Neural cell (in vitro differentiated cells): ENCODE measurements around the gene LBR. TPM values are rescaled to one million over a fixed set of nuclear protein-coding genes. Genes with fewer than 3 reads are reported as not detected.

Experiments
- H2AFZ ChIP-seq: fragments of 200-600, 300-800 bp; sonication (generic), shearing (Covaris generic); 2 replicates; pipeline ENCODE4 v1.6.0; 2014; ENCODE audit warnings: low read depth, mild to moderate bottlenecking, antibody characterized with exemption, low read length, moderate library complexity
- H3F3A ChIP-seq: fragments of 200-600 bp; shearing (Covaris generic); 2 replicates; pipeline ENCODE4 v1.6.1; 2016; ENCODE audit warnings: mild to moderate bottlenecking, moderate library complexity, mixed read lengths, antibody characterized with exemption, low read length; ENCODE audit not compliant: insufficient read depth, poor library complexity, severe bottlenecking
- H3K27ac ChIP-seq: fragments of 200-600, 300-800 bp; sonication (generic), shearing (Covaris generic); 2 replicates; pipeline ENCODE4 v1.5.1; 2014; ENCODE audit warnings: mild to moderate bottlenecking, low read length, moderate library complexity
- H3K27me3 ChIP-seq: fragments of 300-800, 200-600 bp; sonication (generic), shearing (Covaris generic); 2 replicates; pipeline ENCODE4 v1.6.0; 2014; ENCODE audit warnings: mild to moderate bottlenecking, low read depth, low read length, moderate library complexity; ENCODE audit not compliant: insufficient read depth
- H3K36me3 ChIP-seq: fragments of 300-800, 200-600 bp; sonication (generic), shearing (Covaris generic); 2 replicates; pipeline ENCODE4 v1.5.1; 2014; ENCODE audit warnings: mild to moderate bottlenecking, antibody characterized with exemption, low read length, moderate library complexity; ENCODE audit not compliant: insufficient read depth
- H3K4me2 ChIP-seq: fragments of 300-800, 200-600 bp; sonication (generic), shearing (Covaris generic); 2 replicates; pipeline ENCODE4 v1.6.0; 2014; ENCODE audit warnings: mild to moderate bottlenecking, low read length
- H3K4me3 ChIP-seq: fragments of 300-800, 200-600 bp; sonication (generic), shearing (Covaris generic); 2 replicates; pipeline ENCODE4 v1.5.1; 2014; ENCODE audit warnings: mild to moderate bottlenecking, low read length, moderate library complexity
- H3K79me2 ChIP-seq: fragments of 200-600 bp; shearing (Covaris generic); replicated peaks from 2 replicates; pipeline ENCODE4 v1.6.0; 2014; ENCODE audit warnings: mild to moderate bottlenecking, low read length, moderate library complexity; ENCODE audit not compliant: insufficient read depth
- H3K9ac ChIP-seq: fragments of 300-800, 200-600 bp; sonication (generic), shearing (Covaris generic); 2 replicates; pipeline ENCODE4 v1.6.1; 2016; ENCODE audit warnings: mild to moderate bottlenecking, low read length, mixed read lengths
- H3K9me2 ChIP-seq: fragments of 200-600 bp; shearing (Covaris generic); 2 replicates; pipeline ENCODE4 v1.6.1; 2016; ENCODE audit warnings: mild to moderate bottlenecking, low read length, mixed read lengths; ENCODE audit not compliant: insufficient read depth
- H3K9me3 ChIP-seq: fragments of 200-600, 300-800 bp; sonication (generic), shearing (Covaris generic); 2 replicates; pipeline ENCODE4 v1.6.1; 2016; ENCODE audit warnings: mild to moderate bottlenecking, mixed run types, low read length, moderate library complexity, mixed read lengths
- H4K20me1 ChIP-seq: fragments of 200-600 bp; shearing (Covaris generic); 2 replicates; pipeline ENCODE4 v1.6.1; 2016; ENCODE audit warnings: mild to moderate bottlenecking, mixed run types; ENCODE audit not compliant: insufficient read depth
- EP300 ChIP-seq: fragments of 450-650 bp; conservative IDR thresholded peaks from 2 replicates; pipeline ENCODE4 v1.6.1; 2014; ENCODE audit warnings: antibody characterized with exemption, mild to moderate bottlenecking, moderate library complexity; ENCODE audit not compliant: poor library complexity, severe bottlenecking
- EZH2 ChIP-seq: fragments of 200-600, 300-800 bp; shearing (Covaris generic), sonication (generic); IDR thresholded peaks from 2 replicates; pipeline ENCODE4 v1.6.1; 2014; ENCODE audit warnings: antibody characterized with exemption, low read length, borderline replicate concordance, mild to moderate bottlenecking; ENCODE audit not compliant: insufficient read depth, poor library complexity, severe bottlenecking
- MXI1 ChIP-seq: fragments of 450-650 bp; conservative IDR thresholded peaks from 2 replicates; pipeline ENCODE4 v1.6.1; 2014; ENCODE audit warnings: antibody characterized with exemption, mild to moderate bottlenecking; ENCODE audit not compliant: poor library complexity, severe bottlenecking
- POLR2AphosphoS5 ChIP-seq: IDR thresholded peaks from 2 replicates; pipeline ENCODE4 v1.6.1; 2012
- RAD21 ChIP-seq: fragments of 450-650 bp; conservative IDR thresholded peaks from 2 replicates; pipeline ENCODE4 v1.6.1; 2014; ENCODE audit warnings: antibody characterized with exemption, mild to moderate bottlenecking, moderate library complexity
- SMC3 ChIP-seq: fragments of 450-650 bp; conservative IDR thresholded peaks from 2 replicates; pipeline ENCODE4 v1.6.1; 2014; ENCODE audit warnings: antibody characterized with exemption, mild to moderate bottlenecking, moderate library complexity; ENCODE audit not compliant: poor library complexity
- TAF1 ChIP-seq: IDR thresholded peaks from 2 replicates; pipeline ENCODE4 v1.6.1; 2012; ENCODE audit warnings: low read depth
- polyA plus RNA-seq: library from polyadenylated mRNA; depleted of rRNA; stranded (reverse); fragments of >200 nt; gene quantifications from 2 replicates; pipeline ENCODE4 v1.2.3, GENCODE V29; 2014
- TF ChIP-seq, protein P1 (sequence below): IDR thresholded peaks from 2 replicates; pipeline ENCODE4 v1.6.1; 2012; ENCODE audit warnings: borderline replicate concordance
- TF ChIP-seq, protein P2 (sequence below): fragments of 450-650 bp; IDR thresholded peaks from 2 replicates; pipeline ENCODE4 v1.5.1; 2014; ENCODE audit warnings: antibody characterized with exemption, mild to moderate bottlenecking, moderate library complexity; ENCODE audit not compliant: poor library complexity, severe bottlenecking

Gene LBR
- polyA plus RNA-seq, 1 donor from 2014 or later = 156 TPM

DNA sequence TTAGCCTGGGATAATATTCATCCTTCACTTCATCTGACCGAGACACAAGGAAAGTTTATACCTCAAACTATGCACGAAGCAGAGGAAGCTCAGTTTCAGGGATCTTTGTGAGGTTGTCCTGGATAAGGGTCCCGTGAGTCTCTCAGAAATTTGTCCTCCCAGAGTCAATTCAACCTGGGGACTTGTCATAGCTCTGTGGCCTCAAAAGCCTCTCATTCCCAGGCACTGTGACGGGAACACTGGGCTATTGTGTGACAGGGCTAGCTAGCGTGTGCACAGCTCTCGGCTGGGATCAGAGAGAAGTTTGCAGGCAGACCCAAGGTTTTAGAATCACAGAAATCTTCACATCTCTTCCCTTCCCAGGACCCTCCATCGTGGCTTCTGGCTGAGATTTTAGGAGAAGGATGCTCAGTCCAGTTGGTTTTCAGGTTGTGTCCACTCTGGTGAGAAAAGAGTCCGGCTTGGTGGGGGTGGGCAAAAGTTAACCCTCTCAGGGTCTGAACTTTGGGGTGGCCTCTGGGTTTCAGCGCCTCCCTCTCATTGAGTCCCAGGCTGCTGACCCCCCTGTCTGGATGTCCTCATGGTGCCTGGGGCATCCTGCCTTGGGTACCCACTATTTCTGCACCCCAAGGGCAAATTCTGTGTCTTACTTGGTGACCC is 20.4 kb upstream of the LBR start:
- H3K4me2 ChIP-seq = no peak overlapping the region
- H4K20me1 ChIP-seq = no peaks in the 10 kb centered on the region
- H3F3A ChIP-seq = no peaks in the 10 kb centered on the region
- H3K4me3 ChIP-seq = no peak overlapping the region
- H3K9me2 ChIP-seq = no peaks in the 10 kb centered on the region
- no peak overlapping the region for H3K27ac ChIP-seq
- no peak overlapping the region for H2AFZ ChIP-seq
- no peak overlapping the region for H3K9ac ChIP-seq
- no peaks in the 10 kb centered on the region for H3K79me2 ChIP-seq
- TF ChIP-seq EP300 (no peak), RAD21 (no peak), SMC3 (no peak), POLR2AphosphoS5 (no peak), MXI1 (no peak), TAF1 (no peak), EZH2 (no peak)
- TF ChIP-seq, protein P1, sequence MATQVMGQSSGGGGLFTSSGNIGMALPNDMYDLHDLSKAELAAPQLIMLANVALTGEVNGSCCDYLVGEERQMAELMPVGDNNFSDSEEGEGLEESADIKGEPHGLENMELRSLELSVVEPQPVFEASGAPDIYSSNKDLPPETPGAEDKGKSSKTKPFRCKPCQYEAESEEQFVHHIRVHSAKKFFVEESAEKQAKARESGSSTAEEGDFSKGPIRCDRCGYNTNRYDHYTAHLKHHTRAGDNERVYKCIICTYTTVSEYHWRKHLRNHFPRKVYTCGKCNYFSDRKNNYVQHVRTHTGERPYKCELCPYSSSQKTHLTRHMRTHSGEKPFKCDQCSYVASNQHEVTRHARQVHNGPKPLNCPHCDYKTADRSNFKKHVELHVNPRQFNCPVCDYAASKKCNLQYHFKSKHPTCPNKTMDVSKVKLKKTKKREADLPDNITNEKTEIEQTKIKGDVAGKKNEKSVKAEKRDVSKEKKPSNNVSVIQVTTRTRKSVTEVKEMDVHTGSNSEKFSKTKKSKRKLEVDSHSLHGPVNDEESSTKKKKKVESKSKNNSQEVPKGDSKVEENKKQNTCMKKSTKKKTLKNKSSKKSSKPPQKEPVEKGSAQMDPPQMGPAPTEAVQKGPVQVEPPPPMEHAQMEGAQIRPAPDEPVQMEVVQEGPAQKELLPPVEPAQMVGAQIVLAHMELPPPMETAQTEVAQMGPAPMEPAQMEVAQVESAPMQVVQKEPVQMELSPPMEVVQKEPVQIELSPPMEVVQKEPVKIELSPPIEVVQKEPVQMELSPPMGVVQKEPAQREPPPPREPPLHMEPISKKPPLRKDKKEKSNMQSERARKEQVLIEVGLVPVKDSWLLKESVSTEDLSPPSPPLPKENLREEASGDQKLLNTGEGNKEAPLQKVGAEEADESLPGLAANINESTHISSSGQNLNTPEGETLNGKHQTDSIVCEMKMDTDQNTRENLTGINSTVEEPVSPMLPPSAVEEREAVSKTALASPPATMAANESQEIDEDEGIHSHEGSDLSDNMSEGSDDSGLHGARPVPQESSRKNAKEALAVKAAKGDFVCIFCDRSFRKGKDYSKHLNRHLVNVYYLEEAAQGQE = no peak
- TF ChIP-seq, protein P2, sequence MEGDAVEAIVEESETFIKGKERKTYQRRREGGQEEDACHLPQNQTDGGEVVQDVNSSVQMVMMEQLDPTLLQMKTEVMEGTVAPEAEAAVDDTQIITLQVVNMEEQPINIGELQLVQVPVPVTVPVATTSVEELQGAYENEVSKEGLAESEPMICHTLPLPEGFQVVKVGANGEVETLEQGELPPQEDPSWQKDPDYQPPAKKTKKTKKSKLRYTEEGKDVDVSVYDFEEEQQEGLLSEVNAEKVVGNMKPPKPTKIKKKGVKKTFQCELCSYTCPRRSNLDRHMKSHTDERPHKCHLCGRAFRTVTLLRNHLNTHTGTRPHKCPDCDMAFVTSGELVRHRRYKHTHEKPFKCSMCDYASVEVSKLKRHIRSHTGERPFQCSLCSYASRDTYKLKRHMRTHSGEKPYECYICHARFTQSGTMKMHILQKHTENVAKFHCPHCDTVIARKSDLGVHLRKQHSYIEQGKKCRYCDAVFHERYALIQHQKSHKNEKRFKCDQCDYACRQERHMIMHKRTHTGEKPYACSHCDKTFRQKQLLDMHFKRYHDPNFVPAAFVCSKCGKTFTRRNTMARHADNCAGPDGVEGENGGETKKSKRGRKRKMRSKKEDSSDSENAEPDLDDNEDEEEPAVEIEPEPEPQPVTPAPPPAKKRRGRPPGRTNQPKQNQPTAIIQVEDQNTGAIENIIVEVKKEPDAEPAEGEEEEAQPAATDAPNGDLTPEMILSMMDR = no peak
- H3K9me3 ChIP-seq = no peaks in the 10 kb centered on the region
- H3K27me3 ChIP-seq = no peaks in the 10 kb centered on the region
- H3K36me3 ChIP-seq = no peaks in the 10 kb centered on the region

DNA sequence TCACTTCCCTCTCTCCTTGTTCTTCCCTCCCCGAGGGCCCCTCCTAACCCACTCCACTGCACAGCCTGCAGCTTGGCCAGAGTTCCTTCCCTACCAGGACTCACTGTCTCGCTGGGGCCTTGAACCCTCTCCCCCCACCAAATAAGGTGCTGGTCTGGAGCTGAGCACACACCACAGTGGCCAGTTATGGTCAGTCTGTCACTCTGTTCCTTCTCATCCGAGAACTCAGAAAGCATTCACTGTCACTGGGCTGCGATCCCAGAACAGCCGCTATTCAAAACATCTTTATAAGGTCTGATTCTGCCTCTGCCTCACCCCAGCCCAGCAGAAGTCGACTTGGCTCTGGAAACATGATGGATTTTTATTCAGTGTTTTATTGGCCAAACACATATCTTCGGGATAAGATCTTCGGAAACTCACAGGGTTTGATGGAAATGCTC is 19.8 kb upstream of the LBR start:
- H3K4me3 ChIP-seq = no peak overlapping the region
- H3K9me3 ChIP-seq = no peaks in the 10 kb centered on the region
- no peak overlapping the region for H3K4me2 ChIP-seq
- no peaks in the 10 kb centered on the region for H3F3A ChIP-seq
- no peak overlapping the region for H3K9ac ChIP-seq
- H4K20me1 ChIP-seq = no peaks in the 10 kb centered on the region
- no peaks in the 10 kb centered on the region for H3K27me3 ChIP-seq
- no peak for TF ChIP-seq TAF1
- TF ChIP-seq, protein P1 = no peak
- no peak for TF ChIP-seq SMC3
- no peak for TF ChIP-seq RAD21
- no peak for TF ChIP-seq POLR2AphosphoS5
- TF ChIP-seq EZH2 = no peak
- H3K27ac ChIP-seq = no peak overlapping the region
- H2AFZ ChIP-seq = no peak overlapping the region
- no peaks in the 10 kb centered on the region for H3K79me2 ChIP-seq
- no peaks in the 10 kb centered on the region for H3K9me2 ChIP-seq
- H3K36me3 ChIP-seq = no peaks in the 10 kb centered on the region
